ENCODE measurements around the gene CBR3.

GRCh38 chr21:36188081-36188681 is 53.3 kb downstream of the CBR3 start:
- TF ChIP-seq CTCF (conservative IDR thresholded peaks at IDR 0.05; ENCODE audit: low read length) (no peak), EZH2phosphoT487 (IDR thresholded peaks at IDR 0.05; ENCODE audit: borderline replicate concordance) (no peak)

All from Loucy (cell line).